HL-60/S4 treated with phorbol 12-myristate 13-acetate at 8.2 ng/mL for 4 days and 3 days (cell line): ENCODE measurements around the gene TLCD2.
"Not testable (repeated sequence)": the region's sequence is repeated elsewhere in the genome, so short reads cannot be mapped to it uniquely, and the experiment has no call there.

ENCODE experiments used
- in situ Hi-C: fragments of 300-500 bp; cut with MboI; formaldehyde crosslinking; loops from 2 replicates; pipeline ENCODE4 v1.15.0; 2022; ENCODE audit warnings: low sequenced_read_pairs

The TLCD2 gene

GRCh38 chr17:1718362-1719165, 8.4 kb upstream of the TLCD2 start:
- in situ Hi-C loops = no loop called here

DNA sequence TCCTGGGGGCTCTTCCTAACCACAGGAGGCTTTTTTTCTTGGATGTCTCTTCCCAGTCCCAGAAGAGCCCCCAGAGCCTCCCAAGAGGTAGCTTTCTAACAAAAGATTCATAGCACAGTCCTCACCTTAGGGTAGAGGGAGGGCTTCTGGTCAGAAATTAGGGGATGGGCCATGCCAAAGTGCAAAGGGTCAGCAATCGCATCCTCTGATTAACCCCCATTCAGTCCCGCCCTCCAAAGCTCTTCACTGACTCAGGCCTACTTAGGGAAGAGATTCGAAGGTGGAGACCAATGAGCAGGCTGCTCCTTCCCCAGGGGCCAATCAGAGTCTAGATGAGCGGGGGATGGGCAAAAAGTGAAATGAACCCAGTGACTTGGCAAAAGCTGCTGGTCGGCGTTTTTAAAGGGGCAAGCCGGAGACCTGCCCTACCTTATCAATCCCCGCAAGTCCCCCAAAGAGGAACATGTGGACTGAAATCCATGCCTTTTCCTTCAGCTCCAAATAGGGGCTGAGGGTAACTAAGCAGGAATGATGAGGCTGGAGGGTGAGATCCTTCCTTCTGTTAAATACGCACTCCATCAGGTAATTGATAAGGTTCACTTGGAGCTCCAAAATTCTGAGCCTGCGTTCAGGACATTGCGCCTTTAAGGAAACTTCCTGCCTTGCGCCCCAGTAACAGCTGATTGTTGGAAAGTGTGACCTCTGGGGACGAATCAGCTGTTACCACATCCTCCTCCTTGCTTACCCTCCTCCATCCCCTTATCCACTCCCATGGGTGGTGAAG, 6.9 kb upstream of the TLCD2 start:
- in situ Hi-C loops = no loop called here

GRCh38 chr17:1716076-1716911, 6.1 kb upstream of the TLCD2 start:
- in situ Hi-C loops = no loop called here

DNA sequence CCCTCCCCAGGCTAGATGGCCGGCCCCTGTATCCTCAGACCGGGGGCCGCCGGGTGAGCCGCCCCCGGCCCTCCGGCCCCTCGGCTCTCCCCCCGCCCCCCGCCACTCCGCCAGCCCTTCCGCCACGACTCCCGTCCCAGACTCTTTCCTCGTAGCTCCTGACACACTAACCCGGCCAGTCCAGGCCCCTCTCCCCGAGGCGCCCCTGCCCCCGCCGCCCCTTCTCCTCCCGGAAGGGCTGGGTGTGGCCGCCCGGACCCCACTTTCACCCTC, 5.6 kb upstream of the TLCD2 start:
- in situ Hi-C loops = no loop called here

GRCh38 chr17:1714980-1715802, 5.0 kb upstream of the TLCD2 start:
- in situ Hi-C loops = no loop called here

- in situ Hi-C loops = no loop called here
Observed at GRCh38 chr17:1714427-1714979, 4.3 kb upstream of the TLCD2 start.

DNA sequence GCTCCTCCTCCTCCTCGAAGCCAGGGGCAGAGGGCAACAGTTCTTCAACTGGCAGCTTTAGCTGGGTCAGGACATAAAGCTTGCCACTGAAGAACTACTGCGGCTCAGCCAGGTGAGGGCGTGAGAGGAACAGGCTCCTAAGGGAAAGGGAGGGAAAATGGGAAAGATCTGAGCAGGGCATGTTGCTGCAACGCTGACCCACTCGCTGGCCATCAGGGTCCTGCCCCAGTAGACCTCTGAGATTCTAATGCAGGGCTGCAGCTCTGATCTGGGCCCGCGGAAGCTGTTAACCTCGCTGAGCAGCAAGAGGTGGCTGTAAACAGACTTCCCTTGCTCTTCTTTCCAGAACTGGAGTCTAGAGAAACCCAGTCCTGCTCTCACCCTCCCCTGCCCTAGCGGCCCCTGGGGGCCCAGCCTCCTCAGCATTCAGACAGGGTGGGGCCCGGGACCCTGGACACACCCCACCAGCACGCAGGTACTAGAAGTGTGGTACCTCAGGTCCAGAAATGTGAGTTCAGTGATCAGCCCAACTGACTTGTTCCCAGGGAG, 3.8 kb upstream of the TLCD2 start:
- in situ Hi-C loops = no loop called here

GRCh38 chr17:1713160-1713877, 3.1 kb upstream of the TLCD2 start:
- in situ Hi-C loops = no loop called here

GRCh38 chr17:1712271-1712670, 2.1 kb upstream of the TLCD2 start:
- in situ Hi-C loops = no loop called here

- in situ Hi-C loops = no loop called here
Observed at GRCh38 chr17:1711804-1712203, 1.6 kb upstream of the TLCD2 start.

- in situ Hi-C loops = no loop called here
Observed at GRCh38 chr17:1710807-1711553, 803 bp upstream of the TLCD2 start.

DNA sequence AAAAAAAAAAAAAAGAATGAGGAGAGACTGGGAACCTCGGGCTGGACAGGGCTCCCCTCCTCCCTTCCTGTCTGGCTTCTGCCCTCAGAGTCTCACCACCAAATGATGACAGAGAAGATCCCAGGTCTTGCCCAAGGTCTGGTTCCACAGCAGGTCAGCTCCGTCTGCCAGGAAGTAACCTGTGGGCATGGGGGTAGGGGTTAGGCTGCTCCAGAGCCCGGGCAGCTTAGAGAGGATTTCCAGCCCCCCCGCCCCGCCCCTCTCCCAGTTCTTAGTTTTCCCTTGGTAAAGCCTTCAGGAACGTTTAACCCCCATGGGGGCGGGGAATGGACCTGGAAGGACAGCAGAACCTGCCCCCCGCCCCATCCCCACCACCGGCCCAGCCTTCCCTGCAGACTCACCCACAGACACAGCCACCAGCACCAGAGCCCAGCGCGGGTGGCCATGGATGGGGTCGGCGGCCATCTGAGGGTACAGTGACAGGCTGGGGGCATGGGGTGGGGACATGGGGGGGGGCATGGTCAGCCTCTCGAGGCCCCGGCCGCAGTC, 700 bp downstream of the TLCD2 start:
- in situ Hi-C loops = no loop called here

DNA sequence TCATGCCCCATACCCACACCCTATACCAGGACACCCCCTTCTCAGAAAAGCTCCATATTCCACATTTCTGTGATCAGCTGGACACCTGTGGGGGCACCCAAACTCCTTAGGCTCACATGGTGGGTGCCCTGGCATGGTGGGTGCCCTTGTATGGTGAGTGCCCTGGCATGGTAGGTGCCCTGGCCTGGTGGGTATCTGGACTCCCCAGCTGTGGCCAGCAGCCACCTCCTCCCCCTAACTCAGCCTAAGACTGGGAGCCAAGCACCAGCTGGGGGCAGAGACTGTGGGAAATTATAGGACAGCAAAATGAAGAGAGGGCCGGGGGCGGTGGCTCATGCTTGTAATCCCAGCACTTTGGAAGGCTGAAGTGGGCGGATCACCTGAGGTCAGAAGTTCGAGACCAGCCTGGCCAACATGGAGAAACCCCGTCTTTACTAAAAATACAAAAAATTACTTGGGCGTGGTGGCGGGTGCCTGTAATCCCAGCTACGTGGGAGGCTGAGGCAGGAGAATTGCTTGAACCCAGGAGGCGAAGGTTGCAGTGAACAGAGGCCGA, 1.3 kb downstream of the TLCD2 start:
- in situ Hi-C loops = not testable (repeated sequence)

DNA sequence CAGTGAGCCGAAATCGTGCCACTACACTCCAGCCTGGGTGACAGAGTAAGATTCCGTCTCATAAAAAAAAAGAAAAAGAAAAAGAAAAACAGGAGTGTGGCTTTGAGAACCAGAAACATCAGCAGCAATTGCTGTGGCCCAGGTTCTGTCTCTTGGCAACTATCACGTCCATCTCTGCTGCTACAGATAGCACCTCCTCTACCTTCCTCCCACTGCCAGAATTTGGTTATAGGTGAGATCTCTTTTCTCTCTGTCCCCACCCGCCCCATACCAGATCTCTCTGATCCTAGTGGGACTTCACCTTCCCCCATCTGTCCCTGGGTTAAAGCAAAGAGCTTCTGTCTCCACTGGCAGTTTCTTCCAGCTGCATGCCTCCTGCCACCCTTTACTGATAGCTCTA, 3.1 kb downstream of the TLCD2 start:
- in situ Hi-C loops = no loop called here

DNA sequence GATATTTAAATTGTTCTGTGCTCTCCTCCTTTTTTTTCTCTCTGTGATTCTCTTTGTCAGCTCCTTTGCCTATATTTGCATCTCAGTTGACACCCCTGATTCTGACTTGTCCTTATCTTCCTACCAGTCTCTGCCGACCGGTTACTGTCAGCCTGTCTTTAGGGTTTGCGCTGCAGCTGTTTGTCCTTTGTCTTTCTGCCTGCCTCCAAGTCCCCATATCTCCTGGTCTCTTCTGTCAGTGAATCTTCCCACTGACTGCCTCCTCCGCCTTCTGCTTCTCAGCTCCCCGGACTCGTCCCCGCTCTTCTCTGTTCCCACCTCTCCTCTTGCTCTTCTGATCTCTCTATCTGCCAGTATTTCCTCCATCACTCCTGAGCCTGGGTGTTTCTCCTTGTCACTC, 5.2 kb downstream of the TLCD2 start:
- in situ Hi-C loops = no loop called here

- in situ Hi-C loops = no loop called here
Observed at GRCh38 chr17:1703063-1703462, 7.1 kb downstream of the TLCD2 start.

DNA sequence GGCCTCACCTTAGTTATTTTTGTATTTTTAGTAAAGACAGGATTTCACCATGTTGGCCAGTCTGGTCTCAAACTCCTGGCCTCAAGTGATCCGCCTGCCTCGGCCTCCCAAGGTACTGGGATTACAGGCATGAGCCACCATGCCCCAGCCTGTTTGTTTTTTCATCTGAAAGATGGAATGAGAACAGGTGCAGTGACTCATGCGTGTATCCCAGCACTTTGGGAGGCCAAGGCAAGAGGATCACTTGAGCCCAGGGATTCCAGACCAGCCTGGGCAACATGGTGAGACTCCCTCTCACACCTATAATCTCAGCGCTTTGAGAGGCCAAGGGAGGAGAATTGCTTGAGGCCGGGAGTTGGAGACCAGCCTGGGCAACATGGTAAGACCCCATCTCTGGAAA, 10.3 kb downstream of the TLCD2 start:
- in situ Hi-C loops = not testable (repeated sequence)

DNA sequence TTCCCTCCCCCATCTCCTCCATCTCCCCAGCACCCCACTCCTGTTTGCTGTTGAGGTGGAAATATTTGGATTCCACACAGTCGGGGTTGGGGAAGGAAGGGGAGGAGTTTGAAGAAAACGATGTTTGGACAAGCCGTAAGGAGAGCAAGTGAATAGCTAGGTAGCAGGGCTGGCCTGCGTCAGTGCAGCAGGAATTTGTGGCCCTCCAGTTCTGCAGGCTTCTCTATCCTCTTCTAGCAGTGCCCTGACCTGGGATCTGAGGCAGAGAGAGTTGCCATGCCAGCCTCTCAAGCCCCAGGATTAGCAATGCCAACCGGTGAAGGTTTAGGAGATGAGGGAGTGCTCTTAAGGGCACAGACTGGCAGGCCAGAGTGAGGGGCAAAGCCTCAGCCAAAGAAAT, 12.5 kb downstream of the TLCD2 start:
- in situ Hi-C loops = no loop called here
